ENCODE results near the gene FAM3A. TPM values are rescaled to one million over a fixed set of nuclear protein-coding genes. Genes with fewer than 3 reads are reported as not detected.

Gene FAM3A
- total RNA-seq, 1 experiment from 2014 or later: 60.3 TPM

GRCh38 chrX:154473683-154474082 lies 42.3 kb downstream of the FAM3A start:
- CTCF ChIA-PET: interaction anchor here (0.7 kb wide), 1 partner anchor 49 kb away, joined by 3 read pairs; no protein-coding TSS in a partner anchor
- no TSS peak for BruUV-seq (replicated peaks)
- H3F3A ChIP-seq (ENCODE audit: insufficient read depth, low read depth): no peaks in the 10 kb centered on the region; the same call in 1 of the 2 replicates

GRCh38 chrX:154472685-154473632 lies 43.1 kb downstream of the FAM3A start:
- CTCF ChIA-PET: interaction anchor here (0.6 to 0.7 kb wide), 2 partner anchors 8 to 48 kb away, joined by 3 to 4 read pairs; no protein-coding TSS in a partner anchor
- no peak for TF ChIP-seq EZH2 (IDR thresholded peaks at IDR 0.05; ENCODE audit: low read depth)
- TF ChIP-seq, protein P1, sequence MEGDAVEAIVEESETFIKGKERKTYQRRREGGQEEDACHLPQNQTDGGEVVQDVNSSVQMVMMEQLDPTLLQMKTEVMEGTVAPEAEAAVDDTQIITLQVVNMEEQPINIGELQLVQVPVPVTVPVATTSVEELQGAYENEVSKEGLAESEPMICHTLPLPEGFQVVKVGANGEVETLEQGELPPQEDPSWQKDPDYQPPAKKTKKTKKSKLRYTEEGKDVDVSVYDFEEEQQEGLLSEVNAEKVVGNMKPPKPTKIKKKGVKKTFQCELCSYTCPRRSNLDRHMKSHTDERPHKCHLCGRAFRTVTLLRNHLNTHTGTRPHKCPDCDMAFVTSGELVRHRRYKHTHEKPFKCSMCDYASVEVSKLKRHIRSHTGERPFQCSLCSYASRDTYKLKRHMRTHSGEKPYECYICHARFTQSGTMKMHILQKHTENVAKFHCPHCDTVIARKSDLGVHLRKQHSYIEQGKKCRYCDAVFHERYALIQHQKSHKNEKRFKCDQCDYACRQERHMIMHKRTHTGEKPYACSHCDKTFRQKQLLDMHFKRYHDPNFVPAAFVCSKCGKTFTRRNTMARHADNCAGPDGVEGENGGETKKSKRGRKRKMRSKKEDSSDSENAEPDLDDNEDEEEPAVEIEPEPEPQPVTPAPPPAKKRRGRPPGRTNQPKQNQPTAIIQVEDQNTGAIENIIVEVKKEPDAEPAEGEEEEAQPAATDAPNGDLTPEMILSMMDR (conservative IDR thresholded peaks at IDR 0.05): no peak
- Histone ChIP-seq H3K79me2 (ENCODE audit: low read depth) (no peaks in the 10 kb centered on the region), H3K27me3 (ENCODE audit: insufficient read depth, low read depth) (no peaks in the 10 kb centered on the region), H3K36me3 (ENCODE audit: low read depth) (no peaks in the 10 kb centered on the region), H3K9me2 (ENCODE audit: insufficient read depth) (no peaks in the 10 kb centered on the region), H3K4me3 (no peak overlapping the region), H3K4me2 (no peak overlapping the region), H3K9me3 (ENCODE audit: insufficient read depth, low read depth) (no peaks in the 10 kb centered on the region), H3K4me1 (replicated peaks; ENCODE audit: insufficient read depth) (no peaks in the 10 kb centered on the region), H4K20me1 (ENCODE audit: insufficient read depth) (no peaks in the 10 kb centered on the region), H2AFZ (no peak overlapping the region), H3F3A (ENCODE audit: insufficient read depth, low read depth) (no peaks in the 10 kb centered on the region; the same call in 1 of the 2 replicates), H3K27ac (no peak overlapping the region)
- no TSS peak for BruUV-seq (replicated peaks)
- POLR2A ChIA-PET (ENCODE audit: unreplicated experiment): no interaction called here
- DNase-seq: no peak
- intact Hi-C loops (cut with micrococcal nuclease; ENCODE audit: unreplicated experiment): no loop called here

More at GRCh38 chrX:154473683-154474082, 42.3 kb downstream of the FAM3A start:
- no peaks in the 10 kb centered on the region for H4K20me1 ChIP-seq (ENCODE audit: insufficient read depth)
- H3K4me3 ChIP-seq: no peak overlapping the region
- H2AFZ ChIP-seq: no peak overlapping the region
- DNase-seq: no peak
- H3K36me3 ChIP-seq (ENCODE audit: low read depth): no peaks in the 10 kb centered on the region
- TF ChIP-seq EZH2 (IDR thresholded peaks at IDR 0.05; ENCODE audit: low read depth): no peak
- TF ChIP-seq, protein P1 (conservative IDR thresholded peaks at IDR 0.05): no peak
- no peak overlapping the region for H3K4me2 ChIP-seq
- H3K27me3 ChIP-seq (ENCODE audit: insufficient read depth, low read depth): no peaks in the 10 kb centered on the region
- no peak overlapping the region for H3K27ac ChIP-seq
- no peaks in the 10 kb centered on the region for H3K9me2 ChIP-seq (ENCODE audit: insufficient read depth)
- POLR2A ChIA-PET (ENCODE audit: unreplicated experiment): no interaction called here
- H3K79me2 ChIP-seq (ENCODE audit: low read depth): no peaks in the 10 kb centered on the region
- no peaks in the 10 kb centered on the region for H3K9me3 ChIP-seq (ENCODE audit: insufficient read depth, low read depth)
- intact Hi-C loops (cut with micrococcal nuclease; ENCODE audit: unreplicated experiment): no loop called here
- H3K4me1 ChIP-seq (replicated peaks; ENCODE audit: insufficient read depth): no peaks in the 10 kb centered on the region

DNA sequence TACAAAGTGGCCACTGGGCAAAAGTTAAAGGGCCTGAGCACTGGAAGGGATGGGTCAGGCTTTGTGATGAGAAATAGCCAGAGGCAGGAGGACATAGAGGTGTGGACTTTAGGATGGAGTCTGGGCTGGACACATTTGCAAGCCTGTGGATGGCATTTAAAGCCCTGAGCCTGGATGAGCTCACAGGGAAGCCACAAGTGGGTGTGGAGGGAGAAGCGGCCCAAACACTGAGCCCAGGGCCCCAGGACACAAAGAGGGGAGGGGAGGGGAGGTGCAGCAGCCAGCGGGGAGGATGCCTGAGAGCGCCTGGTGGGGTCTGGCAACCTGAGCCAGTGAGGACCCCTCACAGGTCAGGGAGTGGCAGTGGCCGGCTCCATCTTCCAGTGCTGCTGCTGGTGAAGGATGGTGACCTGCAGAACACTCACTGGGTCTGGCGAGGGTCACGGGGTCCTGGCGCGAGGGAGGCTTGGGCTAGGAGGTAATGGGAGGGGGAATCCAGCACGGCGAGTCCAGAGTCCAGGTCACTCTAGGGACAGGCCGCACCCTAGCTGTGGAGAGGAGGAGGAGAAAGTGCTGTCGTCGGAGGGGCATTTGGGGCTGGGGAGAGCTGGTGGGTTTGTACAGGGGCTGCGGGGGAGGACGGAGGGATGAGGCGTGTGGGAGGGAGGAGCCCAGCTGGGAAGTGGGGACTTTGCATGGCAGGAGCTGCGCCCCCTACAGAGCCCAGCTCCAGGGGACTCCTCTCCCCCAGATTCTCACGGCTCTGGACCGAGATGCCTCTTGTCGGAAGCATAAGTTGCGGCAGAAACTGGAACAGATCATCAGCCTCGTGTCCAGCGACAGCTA lies 44.0 kb downstream of the FAM3A start:
- intact Hi-C loops (cut with micrococcal nuclease; ENCODE audit: unreplicated experiment): no loop called here
- Histone ChIP-seq H3K9me2 (ENCODE audit: insufficient read depth) (no peaks in the 10 kb centered on the region), H4K20me1 (ENCODE audit: insufficient read depth) (no peaks in the 10 kb centered on the region), H3K4me3 (no peak overlapping the region), H3K4me1 (replicated peaks; ENCODE audit: insufficient read depth) (no peaks in the 10 kb centered on the region), H3K27ac (no peak overlapping the region), H3K4me2 (no peak overlapping the region), H2AFZ (no peak overlapping the region), H3K79me2 (ENCODE audit: low read depth) (no peaks in the 10 kb centered on the region), H3K9me3 (ENCODE audit: insufficient read depth, low read depth) (no peaks in the 10 kb centered on the region), H3F3A (ENCODE audit: insufficient read depth, low read depth) (no peaks in the 10 kb centered on the region; the same call in 1 of the 2 replicates), H3K27me3 (ENCODE audit: insufficient read depth, low read depth) (no peaks in the 10 kb centered on the region), H3K36me3 (ENCODE audit: low read depth) (no peaks in the 10 kb centered on the region)
- ChIA-PET CTCF (no interaction called here), POLR2A (ENCODE audit: unreplicated experiment) (interaction anchor here (0.6 kb wide), 1 partner anchor 99 kb away, joined by 5 read pairs; no protein-coding TSS in a partner anchor)
- BruUV-seq (replicated peaks): no TSS peak
- DNase-seq: no peak
- TF ChIP-seq EZH2 (IDR thresholded peaks at IDR 0.05; ENCODE audit: low read depth): no peak
- TF ChIP-seq, protein P1 (conservative IDR thresholded peaks at IDR 0.05): no peak

Measured in PC-9 (cell line).